ENCODE measurements around the gene TSPO.

The TSPO gene

GRCh38 chr22:43206509-43207161 is 55.3 kb downstream of the TSPO start:
- no peak for TF ChIP-seq CTCF (IDR thresholded peaks at IDR 0.05; ENCODE audit: low read depth, low read length, missing control alignments)
- no peak for DNase-seq (ENCODE audit: extremely low read depth, low read depth)
- H3K4me3 ChIP-seq (replicated peaks; ENCODE audit: low read depth, low read length), result no peak overlapping the region

GRCh38 chr22:43207386-43207785 is 56.0 kb downstream of the TSPO start:
- H3K4me3 ChIP-seq (replicated peaks; ENCODE audit: low read depth, low read length), result no peak overlapping the region
- TF ChIP-seq CTCF (IDR thresholded peaks at IDR 0.05; ENCODE audit: low read depth, low read length, missing control alignments), result no peak
- no peak for DNase-seq (ENCODE audit: extremely low read depth, low read depth)

GRCh38 chr22:43207849-43208702 is 56.7 kb downstream of the TSPO start:
- no peak for DNase-seq (ENCODE audit: extremely low read depth, low read depth)

GRCh38 chr22:43208703-43209522 is 57.6 kb downstream of the TSPO start:
- no peak for TF ChIP-seq CTCF (IDR thresholded peaks at IDR 0.05; ENCODE audit: low read depth, low read length, missing control alignments)
- H3K4me3 ChIP-seq (replicated peaks; ENCODE audit: low read depth, low read length), result no peak overlapping the region
- no peak for DNase-seq (ENCODE audit: extremely low read depth, low read depth)

More at GRCh38 chr22:43207849-43208702, 56.7 kb downstream of the TSPO start:
- no peak for TF ChIP-seq CTCF (IDR thresholded peaks at IDR 0.05; ENCODE audit: low read depth, low read length, missing control alignments)
- H3K4me3 ChIP-seq (replicated peaks; ENCODE audit: low read depth, low read length), result no peak overlapping the region

- no peak for DNase-seq (ENCODE audit: extremely low read depth, low read depth)
- TF ChIP-seq CTCF (IDR thresholded peaks at IDR 0.05; ENCODE audit: low read depth, low read length, missing control alignments), result no peak
- H3K4me3 ChIP-seq (replicated peaks; ENCODE audit: low read depth, low read length), result no peak overlapping the region
Observed at GRCh38 chr22:43209523-43209890, 58.1 kb downstream of the TSPO start.

GRCh38 chr22:43209971-43210370 is 58.6 kb downstream of the TSPO start:
- DNase-seq (ENCODE audit: extremely low read depth, low read depth), result no peak
- no peak for TF ChIP-seq CTCF (IDR thresholded peaks at IDR 0.05; ENCODE audit: low read depth, low read length, missing control alignments)
- H3K4me3 ChIP-seq (replicated peaks; ENCODE audit: low read depth, low read length), result no peak overlapping the region
